HUES64 (cell line): ENCODE results near the gene GDF15.
"Not testable (repeated sequence)": the region's sequence is repeated elsewhere in the genome, so short reads cannot be mapped to it uniquely, and the experiment has no call there.

Experiments
- H3K27ac ChIP-seq: 2 replicates; pipeline ENCODE4 v1.7.0; 2013; ENCODE audit warnings: low read depth, low read length, inconsistent platforms
- H3K27me3 ChIP-seq: 2 replicates; pipeline ENCODE4 v1.6.1; 2013; ENCODE audit warnings: mild to moderate bottlenecking, low read length; ENCODE audit not compliant: insufficient read depth
- H3K36me3 ChIP-seq: 2 replicates; pipeline ENCODE4 v1.6.1; 2013; ENCODE audit warnings: mild to moderate bottlenecking, low read length; ENCODE audit not compliant: insufficient read depth
- H3K4me1 ChIP-seq: 2 replicates; pipeline ENCODE4 v1.6.1; 2013; ENCODE audit warnings: mild to moderate bottlenecking, low read length, moderate library complexity; ENCODE audit not compliant: insufficient read depth
- H3K4me3 ChIP-seq: 2 replicates; pipeline ENCODE4 v1.5.1; 2013; ENCODE audit warnings: mild to moderate bottlenecking, low read length, moderate library complexity
- H3K9ac ChIP-seq: 2 replicates; pipeline ENCODE4 v1.6.1; 2013; ENCODE audit warnings: mild to moderate bottlenecking, low read depth, low read length
- H3K9me3 ChIP-seq: 2 replicates; pipeline ENCODE4 v1.6.1; 2013; ENCODE audit warnings: low read depth, low read length; ENCODE audit not compliant: insufficient read depth
- WGBS: fragments of 150-250, 120-280 bp; methylation state at CpG from one replicate; pipeline ENCODE4 v1.1.7; 2013; ENCODE audit warnings: missing lambda C conversion rate; 5-methylcytosine and 5-hydroxymethylcytosine counted together

GDF15 gene

GRCh38 chr19:18396471-18397241 lies 10.7 kb downstream of the GDF15 start:
- 85% methylated on average over 37 of the region's 37 CpGs for WGBS
- Histone ChIP-seq H3K4me1 (no peaks in the 10 kb centered on the region), H3K27ac (no peak overlapping the region), H3K4me3 (no peak overlapping the region), H3K9me3 (no peaks in the 10 kb centered on the region), H3K9ac (no peak overlapping the region), H3K36me3 (no peaks in the 10 kb centered on the region), H3K27me3 (no peaks in the 10 kb centered on the region)

GRCh38 chr19:18397242-18398202 lies 11.6 kb downstream of the GDF15 start, which contains the start of gene LRRC25:
Gene LRRC25 (minus strand): TSS chr19:18397622. CDS start chr19:18396963, 659 bp downstream.
- H3K4me3 ChIP-seq, result peak within 1 kb of the TSS; percentile 33
- no peaks in the 10 kb centered on the region for H3K4me1 ChIP-seq
- H3K36me3 ChIP-seq, result no peaks in the 10 kb centered on the region
- no peak within 1 kb of the TSS for H3K9ac ChIP-seq
- H3K27ac ChIP-seq, result no peak within 1 kb of the TSS
- H3K9me3 ChIP-seq, result no peaks in the 10 kb centered on the region
- no peaks in the 10 kb centered on the region for H3K27me3 ChIP-seq
- WGBS, result 36% methylated on average over 33 of the region's 33 CpGs

GRCh38 chr19:18399008-18399407 lies 13.1 kb downstream of the GDF15 start:
- Histone ChIP-seq H3K4me1 (no peaks in the 10 kb centered on the region), H3K9ac (no peak overlapping the region), H3K4me3 (no peak overlapping the region), H3K9me3 (no peaks in the 10 kb centered on the region), H3K36me3 (no peaks in the 10 kb centered on the region), H3K27me3 (no peaks in the 10 kb centered on the region), H3K27ac (no peak overlapping the region)
- WGBS, result 87% methylated on average over 6 of the region's 6 CpGs

GRCh38 chr19:18401580-18402112 lies 15.7 kb downstream of the GDF15 start:
- Histone ChIP-seq H3K36me3 (no peaks in the 10 kb centered on the region), H3K4me3 (no peak overlapping the region), H3K4me1 (no peaks in the 10 kb centered on the region), H3K27me3 (no peaks in the 10 kb centered on the region), H3K9me3 (no peaks in the 10 kb centered on the region), H3K27ac (no peak overlapping the region), H3K9ac (no peak overlapping the region)
- WGBS, result 70% methylated on average over 7 of the region's 7 CpGs

GRCh38 chr19:18402455-18403248 lies 16.7 kb downstream of the GDF15 start:
- H3K27me3 ChIP-seq, H3K9me3 ChIP-seq, H3K4me1 ChIP-seq, H3K36me3 ChIP-seq, H3K9ac ChIP-seq, H3K27ac ChIP-seq, H3K4me3 ChIP-seq: not testable (repeated sequence)
- WGBS, result 86% methylated on average over 16 of the region's 18 CpGs

GRCh38 chr19:18405754-18406153 lies 19.8 kb downstream of the GDF15 start:
- not testable (repeated sequence) for H3K9ac ChIP-seq, H3K9me3 ChIP-seq, H3K27ac ChIP-seq, H3K4me3 ChIP-seq, H3K36me3 ChIP-seq, H3K27me3 ChIP-seq, H3K4me1 ChIP-seq
- 95% methylated on average over 10 of the region's 11 CpGs for WGBS

- Histone ChIP-seq H3K9ac (no peak overlapping the region), H3K4me3 (no peak overlapping the region), H3K27ac (no peak overlapping the region), H3K4me1 (no peaks in the 10 kb centered on the region), H3K27me3 (peaks cover 2% of the 10 kb centered on the region; the same call in 1 of the 2 replicates), H3K9me3 (no peaks in the 10 kb centered on the region), H3K36me3 (no peaks in the 10 kb centered on the region)
- 94% methylated on average over 8 of the region's 9 CpGs for WGBS
Observed at GRCh38 chr19:18406749-18407148, 20.8 kb downstream of the GDF15 start.

- 72% methylated on average over 10 of the region's 10 CpGs for WGBS
- Histone ChIP-seq H3K27me3 (peaks cover 4% of the 10 kb centered on the region; the same call in 1 of the 2 replicates), H3K4me1 (no peaks in the 10 kb centered on the region), H3K9ac (no peak overlapping the region), H3K4me3 (no peak overlapping the region), H3K36me3 (no peaks in the 10 kb centered on the region), H3K27ac (no peak overlapping the region), H3K9me3 (no peaks in the 10 kb centered on the region)
Observed at GRCh38 chr19:18408053-18408476, 22.1 kb downstream of the GDF15 start.

- no peaks in the 10 kb centered on the region for H3K36me3 ChIP-seq
- H3K4me1 ChIP-seq, result no peaks in the 10 kb centered on the region
- H3K9me3 ChIP-seq, result no peaks in the 10 kb centered on the region
- H3K4me3 ChIP-seq, result no peak overlapping the region
- 90% methylated on average over 16 of the region's 16 CpGs for WGBS
- no peak overlapping the region for H3K9ac ChIP-seq
- peaks cover 4% of the 10 kb centered on the region for H3K27me3 ChIP-seq
- H3K27ac ChIP-seq, result no peak overlapping the region
Observed at GRCh38 chr19:18412610-18413239, 26.8 kb downstream of the GDF15 start.

GRCh38 chr19:18414504-18415177 lies 28.7 kb downstream of the GDF15 start:
- no peak overlapping the region for H3K27ac ChIP-seq
- no peak overlapping the region for H3K9ac ChIP-seq
- 66% methylated on average over 9 of the region's 11 CpGs for WGBS
- H3K4me1 ChIP-seq, result peaks cover 7% of the 10 kb centered on the region; the same call in 1 of the 2 replicates
- H3K4me3 ChIP-seq, result no peak overlapping the region
- H3K36me3 ChIP-seq, result no peaks in the 10 kb centered on the region
- H3K9me3 ChIP-seq, result no peaks in the 10 kb centered on the region
- H3K27me3 ChIP-seq, result peaks cover 18% of the 10 kb centered on the region
